Loucy (cell line): ENCODE data around the gene C4A.
A peak's percentile ranks its signal among the peaks of the same experiment; 100 is the strongest.
"Not testable (repeated sequence)": the region's sequence is repeated elsewhere in the genome, so short reads cannot be mapped to it uniquely, and the experiment has no call there.

Experiments
- H2AFZ ChIP-seq: fragments of 200-600 bp; sonication (generic); 2 replicates; pipeline ENCODE4 v1.6.0; 2016; ENCODE audit warnings: antibody characterized with exemption, mild to moderate bottlenecking, low read length, moderate library complexity
- H3F3A ChIP-seq: fragments of 200-600 bp; 2 replicates; pipeline ENCODE4 v1.6.0; 2016; ENCODE audit warnings: antibody characterized with exemption, low read depth, mild to moderate bottlenecking
- H3K27me3 ChIP-seq: fragments of 200-600 bp; sonication (generic); 2 replicates; pipeline ENCODE4 v1.6.1; 2014; ENCODE audit warnings: low read length, mild to moderate bottlenecking; ENCODE audit not compliant: insufficient read depth, poor library complexity, severe bottlenecking
- H3K36me3 ChIP-seq: fragments of 200-600 bp; sonication (generic); 2 replicates; pipeline ENCODE4 v1.6.1; 2016; ENCODE audit warnings: low read length; ENCODE audit not compliant: insufficient read depth
- H3K4me1 ChIP-seq: fragments of 200-600 bp; sonication (generic); 2 replicates; pipeline ENCODE4 v1.5.1; 2014; ENCODE audit warnings: low read length, mild to moderate bottlenecking; ENCODE audit not compliant: insufficient read depth, poor library complexity, severe bottlenecking
- H3K4me2 ChIP-seq: fragments of 200-600 bp; sonication (generic); 2 replicates; pipeline ENCODE4 v1.6.0; 2014; ENCODE audit warnings: antibody characterized with exemption, low read length, low read depth, mild to moderate bottlenecking; ENCODE audit not compliant: poor library complexity, severe bottlenecking
- H3K4me3 ChIP-seq: fragments of 200-600 bp; sonication (generic); 2 replicates; pipeline ENCODE4 v1.5.1; 2014; ENCODE audit warnings: low read length, mild to moderate bottlenecking, mixed read lengths; ENCODE audit not compliant: poor library complexity, severe bottlenecking
- H3K79me2 ChIP-seq: fragments of 200-600 bp; sonication (generic); 2 replicates; pipeline ENCODE4 v1.6.1; 2014; ENCODE audit warnings: low read length; ENCODE audit not compliant: insufficient read depth
- H3K9ac ChIP-seq: fragments of 200-600 bp; sonication (generic); 2 replicates; pipeline ENCODE4 v1.6.0; 2014; ENCODE audit warnings: mild to moderate bottlenecking, low read depth, low read length, moderate library complexity; ENCODE audit not compliant: poor library complexity, severe bottlenecking
- H3K9me2 ChIP-seq: fragments of 200-600 bp; sonication (generic); replicated peaks from 2 replicates; pipeline ENCODE4 v1.6.1; 2016; ENCODE audit warnings: low read depth, low read length, mixed read lengths
- H3K9me3 ChIP-seq: fragments of 200-600 bp; sonication (generic); 2 replicates; pipeline ENCODE4 v1.6.1; 2014; ENCODE audit warnings: mild to moderate bottlenecking, antibody characterized with exemption, low read length, low read depth; ENCODE audit not compliant: insufficient read depth
- H4K20me1 ChIP-seq: fragments of 200-600 bp; sonication (generic); 2 replicates; pipeline ENCODE4 v1.6.0; 2014; ENCODE audit warnings: antibody characterized with exemption, low read length, mild to moderate bottlenecking; ENCODE audit not compliant: insufficient read depth, poor library complexity, severe bottlenecking
- EZH2phosphoT487 ChIP-seq: fragments of 200-600 bp; IDR thresholded peaks from 2 replicates; pipeline ENCODE4 v1.6.1; 2018; ENCODE audit warnings: antibody characterized with exemption, mild to moderate bottlenecking, moderate library complexity, borderline replicate concordance
- TF ChIP-seq, protein P1 (sequence below): fragments of 200-600 bp; sonication (generic); conservative IDR thresholded peaks from 2 replicates; pipeline ENCODE4 v1.5.1; 2014; ENCODE audit warnings: mild to moderate bottlenecking, antibody characterized with exemption, low read length

The C4A gene

DNA sequence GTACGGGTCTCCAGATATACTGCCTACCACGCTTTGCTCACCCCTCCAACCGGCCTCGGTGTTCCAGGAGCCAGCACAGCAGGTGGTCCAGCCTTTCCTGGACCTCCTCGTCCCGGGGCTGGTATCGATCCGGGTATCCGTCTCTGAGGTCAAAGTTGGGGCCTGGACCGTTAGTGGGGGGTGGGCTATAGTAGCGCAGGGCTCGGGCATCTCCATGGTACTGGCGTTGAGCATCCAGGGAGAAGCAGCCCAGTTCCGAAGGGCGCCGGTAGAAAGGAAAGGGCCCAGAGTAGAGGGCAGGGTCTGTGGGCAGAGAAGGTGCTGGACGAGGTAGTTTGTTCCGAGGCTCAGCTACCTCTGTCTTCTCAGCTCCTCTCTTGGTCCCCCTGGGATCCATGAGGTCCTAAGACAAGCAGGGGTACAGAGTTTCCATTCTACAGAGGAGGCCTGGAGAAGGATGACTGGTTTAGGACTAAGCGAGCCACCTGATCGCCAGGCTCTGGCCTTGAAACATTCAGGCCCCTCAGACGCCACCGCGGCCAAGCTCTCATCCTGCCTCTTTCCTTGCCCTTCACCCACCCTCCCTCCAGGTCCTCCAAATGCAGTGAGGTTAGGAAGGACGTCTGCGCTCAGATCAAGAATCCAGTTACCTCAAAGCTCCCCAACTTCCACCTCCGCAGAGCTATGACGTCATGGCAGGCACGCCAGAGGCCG lies 10.4 kb upstream of the C4A start:
- H2AFZ ChIP-seq = peak overlapping the region; percentile 83
- peak overlapping the region; percentile 92 for H3K4me3 ChIP-seq
- H3K9me3 ChIP-seq = no peaks in the 10 kb centered on the region
- peaks cover 28% of the 10 kb centered on the region; the same call in 1 of the 2 replicates for H3K36me3 ChIP-seq
- no peaks in the 10 kb centered on the region for H4K20me1 ChIP-seq
- H3K4me2 ChIP-seq = peak overlapping the region; percentile 95
- no peaks in the 10 kb centered on the region for H3K9me2 ChIP-seq
- H3F3A ChIP-seq = no peaks in the 10 kb centered on the region
- peaks cover 20% of the 10 kb centered on the region for H3K4me1 ChIP-seq
- H3K9ac ChIP-seq = peak overlapping the region; percentile 88
- H3K27me3 ChIP-seq = no peaks in the 10 kb centered on the region
- H3K79me2 ChIP-seq = peaks cover 36% of the 10 kb centered on the region
- TF ChIP-seq, protein P1, sequence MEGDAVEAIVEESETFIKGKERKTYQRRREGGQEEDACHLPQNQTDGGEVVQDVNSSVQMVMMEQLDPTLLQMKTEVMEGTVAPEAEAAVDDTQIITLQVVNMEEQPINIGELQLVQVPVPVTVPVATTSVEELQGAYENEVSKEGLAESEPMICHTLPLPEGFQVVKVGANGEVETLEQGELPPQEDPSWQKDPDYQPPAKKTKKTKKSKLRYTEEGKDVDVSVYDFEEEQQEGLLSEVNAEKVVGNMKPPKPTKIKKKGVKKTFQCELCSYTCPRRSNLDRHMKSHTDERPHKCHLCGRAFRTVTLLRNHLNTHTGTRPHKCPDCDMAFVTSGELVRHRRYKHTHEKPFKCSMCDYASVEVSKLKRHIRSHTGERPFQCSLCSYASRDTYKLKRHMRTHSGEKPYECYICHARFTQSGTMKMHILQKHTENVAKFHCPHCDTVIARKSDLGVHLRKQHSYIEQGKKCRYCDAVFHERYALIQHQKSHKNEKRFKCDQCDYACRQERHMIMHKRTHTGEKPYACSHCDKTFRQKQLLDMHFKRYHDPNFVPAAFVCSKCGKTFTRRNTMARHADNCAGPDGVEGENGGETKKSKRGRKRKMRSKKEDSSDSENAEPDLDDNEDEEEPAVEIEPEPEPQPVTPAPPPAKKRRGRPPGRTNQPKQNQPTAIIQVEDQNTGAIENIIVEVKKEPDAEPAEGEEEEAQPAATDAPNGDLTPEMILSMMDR = no peak

- TF ChIP-seq, protein P1 = no peak
- no peak for TF ChIP-seq EZH2phosphoT487
Measured at GRCh38 chr6:31971993-31972708, 9.7 kb upstream of the C4A start, which contains the start of gene DXO. DXO (minus strand) TSS chr6:31972138; CDS start chr6:31971675, 463 bp downstream.

GRCh38 chr6:31972709-31973350 lies 9.0 kb upstream of the C4A start:
- Histone ChIP-seq H3K36me3 (peaks cover 14% of the 10 kb centered on the region; the same call in 1 of the 2 replicates), H3K27me3 (no peaks in the 10 kb centered on the region), H3K4me3 (peak overlapping the region; percentile 92), H3K4me2 (peak overlapping the region; percentile 95), H3K9me2 (no peaks in the 10 kb centered on the region), H3F3A (no peaks in the 10 kb centered on the region), H2AFZ (peak overlapping the region; percentile 83), H3K9ac (peak overlapping the region; percentile 88), H4K20me1 (no peaks in the 10 kb centered on the region), H3K4me1 (peaks cover 20% of the 10 kb centered on the region), H3K79me2 (peaks cover 36% of the 10 kb centered on the region), H3K9me3 (no peaks in the 10 kb centered on the region)
- TF ChIP-seq, protein P1 = no peak
- no peak for TF ChIP-seq EZH2phosphoT487

More at GRCh38 chr6:31971993-31972708, 9.7 kb upstream of the C4A start, which contains the start of gene DXO:
- H3F3A ChIP-seq = no peaks in the 10 kb centered on the region
- H3K9me2 ChIP-seq = no peaks in the 10 kb centered on the region
- H3K79me2 ChIP-seq = peaks cover 36% of the 10 kb centered on the region
- peak within 1 kb of the TSS; percentile 92 for H3K4me3 ChIP-seq
- peaks cover 20% of the 10 kb centered on the region for H3K4me1 ChIP-seq
- H2AFZ ChIP-seq = peak within 1 kb of the TSS; percentile 83
- no peaks in the 10 kb centered on the region for H3K9me3 ChIP-seq
- H3K36me3 ChIP-seq = peaks cover 21% of the 10 kb centered on the region; the same call in 1 of the 2 replicates
- no peaks in the 10 kb centered on the region for H3K27me3 ChIP-seq
- H3K4me2 ChIP-seq = peak within 1 kb of the TSS; percentile 95
- peak within 1 kb of the TSS; percentile 88 for H3K9ac ChIP-seq
- no peaks in the 10 kb centered on the region for H4K20me1 ChIP-seq

GRCh38 chr6:31976065-31976464 lies 5.8 kb upstream of the C4A start:
- H4K20me1 ChIP-seq, H3K36me3 ChIP-seq, H3F3A ChIP-seq, H3K9me3 ChIP-seq, H3K4me2 ChIP-seq, H3K9me2 ChIP-seq, H3K4me3 ChIP-seq, H2AFZ ChIP-seq, H3K27me3 ChIP-seq, H3K9ac ChIP-seq: not testable (repeated sequence)
- H3K4me1 ChIP-seq = peaks cover 27% of the 10 kb centered on the region
- H3K79me2 ChIP-seq = peaks cover 27% of the 10 kb centered on the region
